Activated CD8-positive, alpha-beta T cell treated with anti-CD3 and anti-CD28 coated beads, Interleukin-2, amount 10 ng/mL, durations not matched to agents 7 days and 5 days (primary cell): ENCODE measurements around the gene DCANP1. TPM values are rescaled to one million over a fixed set of nuclear protein-coding genes. Genes with fewer than 3 reads are reported as not detected.

Experiments used
- ATAC-seq: fragments of 150-1000 bp; cut with Tn5 transposase; one replicate; pipeline ENCODE4 v1.10.0; 2021; ENCODE audit warnings: moderate library complexity
- CTCF ChIA-PET: fragments of 350-600 bp; sonication (Branson Sonifier 250); formaldehyde crosslinking; loops from one replicate; lab custom pipeline; 2021; ENCODE audit warnings: antibody characterized with exemption; lab: Charles Lee
- POLR2A ChIA-PET: fragments of 350-600 bp; sonication (Branson Sonifier 250); formaldehyde crosslinking; loops from one replicate; lab custom pipeline; 2021; ENCODE audit warnings: antibody characterized with exemption; lab: Charles Lee
- DNase-seq: peaks from one replicate; pipeline ENCODE4 v3.0.0-alpha.2; 2020
- H3K27ac Mint-ChIP-seq: one replicate; pipeline ENCODE4 v1.8.0; 2021; ENCODE audit warnings: mild to moderate bottlenecking, mixed read lengths
- H3K27me3 Mint-ChIP-seq: one replicate; pipeline ENCODE4 v1.8.0; 2021; ENCODE audit warnings: low read depth, mixed read lengths
- H3K36me3 Mint-ChIP-seq: one replicate; pipeline ENCODE4 v1.8.0; 2021; ENCODE audit warnings: low read depth, mixed read lengths
- H3K4me1 Mint-ChIP-seq: one replicate; pipeline ENCODE4 v1.8.0; 2021; ENCODE audit warnings: low read depth, mixed read lengths
- H3K4me3 Mint-ChIP-seq: one replicate; pipeline ENCODE4 v1.8.0; 2021; ENCODE audit warnings: mild to moderate bottlenecking, mixed read lengths
- H3K9me3 Mint-ChIP-seq: one replicate; pipeline ENCODE4 v1.8.0; 2022; ENCODE audit warnings: mixed read lengths; ENCODE audit not compliant: insufficient read depth
- total RNA-seq, 2 experiments: library from RNA; stranded (reverse); gene quantifications; one replicate each; pipeline ENCODE4 v1.2.3, GENCODE V29; 2021

Gene DCANP1
- total RNA-seq, 2 experiments from 2014 or later = not detected

GRCh38 chr5:135398160-135398854, 48.8 kb downstream of the DCANP1 start:
- Mint-ChIP-seq H3K4me1 (peaks cover 56% of the 10 kb centered on the region), H3K4me3 (peak overlapping the region; percentile 88), H3K36me3 (peaks cover 28% of the 10 kb centered on the region), H3K9me3 (no peaks in the 10 kb centered on the region), H3K27ac (peak overlapping the region; percentile 88), H3K27me3 (peaks cover 13% of the 10 kb centered on the region)
- ChIA-PET POLR2A (interaction anchor here (1.6 kb wide), 1 partner anchor 26 kb away, joined by 3 read pairs; no protein-coding TSS in a partner anchor), CTCF (no interaction called here)
- peak; percentile 70 for DNase-seq
- ATAC-seq = peak; percentile 46

GRCh38 chr5:135397084-135397483, 50.1 kb downstream of the DCANP1 start:
- no peaks in the 10 kb centered on the region for H3K9me3 Mint-ChIP-seq
- H3K4me1 Mint-ChIP-seq = peaks cover 68% of the 10 kb centered on the region
- ATAC-seq = no peak
- H3K27ac Mint-ChIP-seq = no peak overlapping the region
- ChIA-PET CTCF (interaction anchor here (2.5 kb wide), 1 partner anchor 29 kb away, joined by 7 read pairs; no protein-coding TSS in a partner anchor), POLR2A (no interaction called here)
- DNase-seq = no peak
- H3K27me3 Mint-ChIP-seq = peaks cover 13% of the 10 kb centered on the region
- peak overlapping the region; percentile 88 for H3K4me3 Mint-ChIP-seq
- peaks cover 41% of the 10 kb centered on the region for H3K36me3 Mint-ChIP-seq

GRCh38 chr5:135396459-135397055, 50.6 kb downstream of the DCANP1 start:
- DNase-seq = peak; percentile 18
- CTCF ChIA-PET = interaction anchor here (2.5 kb wide), 1 partner anchor 30 kb away, joined by 7 read pairs; no protein-coding TSS in a partner anchor
- Mint-ChIP-seq H3K9me3 (no peaks in the 10 kb centered on the region), H3K4me1 (peaks cover 74% of the 10 kb centered on the region), H3K27me3 (peaks cover 11% of the 10 kb centered on the region), H3K36me3 (peaks cover 46% of the 10 kb centered on the region), H3K27ac (no peak overlapping the region), H3K4me3 (peak overlapping the region; percentile 88)
- POLR2A ChIA-PET = no interaction called here
- ATAC-seq = no peak

- H3K27ac Mint-ChIP-seq = no peak overlapping the region
- ATAC-seq (no peak), DNase-seq (no peak)
- ChIA-PET POLR2A (interaction anchor here (1.1 kb wide), 1 partner anchor 9 kb away, joined by 3 read pairs; no protein-coding TSS in a partner anchor), CTCF (interaction anchor here (2.5 kb wide), 1 partner anchor 30 kb away, joined by 7 read pairs; no protein-coding TSS in a partner anchor)
- peaks cover 48% of the 10 kb centered on the region for H3K36me3 Mint-ChIP-seq
- peaks cover 78% of the 10 kb centered on the region for H3K4me1 Mint-ChIP-seq
- no peaks in the 10 kb centered on the region for H3K9me3 Mint-ChIP-seq
- no peak overlapping the region for H3K4me3 Mint-ChIP-seq
- H3K27me3 Mint-ChIP-seq = peaks cover 8% of the 10 kb centered on the region
Measured at GRCh38 chr5:135395866-135396265, 51.3 kb downstream of the DCANP1 start.

- H3K27me3 Mint-ChIP-seq = peaks cover 4% of the 10 kb centered on the region
- ChIA-PET POLR2A (interaction anchor here (1.1 kb wide), 1 partner anchor 9 kb away, joined by 3 read pairs; no protein-coding TSS in a partner anchor), CTCF (interaction anchor here (0.9 to 2.5 kb wide), 2 partner anchors 31 to 35 kb away, joined by 4 to 7 read pairs; no protein-coding TSS in a partner anchor)
- H3K36me3 Mint-ChIP-seq = peaks cover 51% of the 10 kb centered on the region
- peaks cover 78% of the 10 kb centered on the region for H3K4me1 Mint-ChIP-seq
- no peak for ATAC-seq
- DNase-seq = no peak
- no peak overlapping the region for H3K4me3 Mint-ChIP-seq
- H3K9me3 Mint-ChIP-seq = no peaks in the 10 kb centered on the region
- H3K27ac Mint-ChIP-seq = no peak overlapping the region
Measured at GRCh38 chr5:135395451-135395850, 51.7 kb downstream of the DCANP1 start.

Other genes starting within 250 kb of the DCANP1 start
- 100 to 1,000 TPM; 328 to 332 TPM for gene MACROH2A1, start 48.1 kb downstream of the DCANP1 start, total RNA-seq
- gene TIFAB, start 5.0 kb upstream of the DCANP1 start, total RNA-seq = not detected
- not detected for gene NEUROG1, start 88.6 kb upstream of the DCANP1 start, total RNA-seq
- not detected for gene CXCL14, start 131.6 kb upstream of the DCANP1 start, total RNA-seq